Measurements from ENCODE around the gene TMED4. TPM values are rescaled to one million over a fixed set of nuclear protein-coding genes. Genes with fewer than 3 reads are reported as not detected.
"Not testable (repeated sequence)": the region's sequence is repeated elsewhere in the genome, so short reads cannot be mapped to it uniquely, and the experiment has no call there.

Gene TMED4
- total RNA-seq, 1 donor from 2014 or later, result 107 TPM

GRCh38 chr7:44608916-44609648 lies 27.1 kb upstream of the TMED4 start:
- no peak overlapping the region for H3K9ac ChIP-seq (ENCODE audit: low read depth in 1 of 3, low read length in 3 of 3)
- no peaks in the 10 kb centered on the region for H3K9me3 ChIP-seq (ENCODE audit: control insufficient read depth in 3 of 3, low read length in 3 of 3)

GRCh38 chr7:44607141-44608068 lies 25.4 kb upstream of the TMED4 start:
- Histone ChIP-seq H3K27ac (ENCODE audit: low read depth, low read length) (peak overlapping the region; percentile 96), H3K4me3 (ENCODE audit: low read length in 3 of 3) (peak overlapping the region; percentile 95 to 96 (median 95)), H3K27me3 (ENCODE audit: control insufficient read depth in 3 of 3, insufficient read depth in 3 of 3, low read length in 3 of 3) (no peaks in the 10 kb centered on the region), H3K9ac (ENCODE audit: low read depth in 1 of 3, low read length in 3 of 3) (peak overlapping the region; percentile 91 to 96 (median 96)), H3K4me1 (ENCODE audit: control insufficient read depth in 3 of 3, insufficient read depth in 3 of 3, low read length in 3 of 3) (peaks cover 6 to 23% (median 8%) of the 10 kb centered on the region in 3 donors), H3K36me3 (ENCODE audit: control insufficient read depth in 3 of 3, insufficient read depth in 3 of 3, low read length in 3 of 3) (peaks cover 0 to 2% (median 0%) of the 10 kb centered on the region in 3 donors), H3K9me3 (ENCODE audit: control insufficient read depth in 3 of 3, low read length in 3 of 3) (no peaks in the 10 kb centered on the region)

More at GRCh38 chr7:44608916-44609648, 27.1 kb upstream of the TMED4 start:
- no peak overlapping the region for H3K27ac ChIP-seq (ENCODE audit: low read depth, low read length)
- peaks cover 6 to 23% (median 8%) of the 10 kb centered on the region in 3 donors for H3K4me1 ChIP-seq (ENCODE audit: control insufficient read depth in 3 of 3, insufficient read depth in 3 of 3, low read length in 3 of 3)
- H3K4me3 ChIP-seq (ENCODE audit: low read length in 3 of 3), result no peak overlapping the region
- no peaks in the 10 kb centered on the region for H3K27me3 ChIP-seq (ENCODE audit: control insufficient read depth in 3 of 3, insufficient read depth in 3 of 3, low read length in 3 of 3)
- peaks cover 0 to 2% (median 0%) of the 10 kb centered on the region in 3 donors for H3K36me3 ChIP-seq (ENCODE audit: control insufficient read depth in 3 of 3, insufficient read depth in 3 of 3, low read length in 3 of 3)

GRCh38 chr7:44606341-44607140 lies 24.5 kb upstream of the TMED4 start, which contains the start of gene OGDH:
OGDH (plus strand) TSS chr7:44606627; CDS start chr7:44624344, 17,717 bp downstream.
- H3K9ac ChIP-seq (ENCODE audit: low read depth in 1 of 3, low read length in 3 of 3), result peak within 1 kb of the TSS; percentile 91 to 96 (median 96)
- peaks cover 6 to 23% (median 8%) of the 10 kb centered on the region in 3 donors for H3K4me1 ChIP-seq (ENCODE audit: control insufficient read depth in 3 of 3, insufficient read depth in 3 of 3, low read length in 3 of 3)
- H3K4me3 ChIP-seq (ENCODE audit: low read length in 3 of 3), result peak within 1 kb of the TSS; percentile 95 to 96 (median 95)
- H3K9me3 ChIP-seq (ENCODE audit: control insufficient read depth in 3 of 3, low read length in 3 of 3), result no peaks in the 10 kb centered on the region
- H3K36me3 ChIP-seq (ENCODE audit: control insufficient read depth in 3 of 3, insufficient read depth in 3 of 3, low read length in 3 of 3), result peaks cover 0 to 2% (median 0%) of the 10 kb centered on the region in 3 donors
- peak within 1 kb of the TSS; percentile 96 for H3K27ac ChIP-seq (ENCODE audit: low read depth, low read length)
- no peaks in the 10 kb centered on the region for H3K27me3 ChIP-seq (ENCODE audit: control insufficient read depth in 3 of 3, insufficient read depth in 3 of 3, low read length in 3 of 3)

GRCh38 chr7:44604941-44605340 lies 22.9 kb upstream of the TMED4 start:
- H3K36me3 ChIP-seq (ENCODE audit: control insufficient read depth in 3 of 3, insufficient read depth in 3 of 3, low read length in 3 of 3), result peaks cover 0 to 2% (median 0%) of the 10 kb centered on the region in 3 donors
- H3K9ac ChIP-seq (ENCODE audit: low read depth in 1 of 3, low read length in 3 of 3), result no peak overlapping the region
- H3K9me3 ChIP-seq (ENCODE audit: control insufficient read depth in 3 of 3, low read length in 3 of 3), result no peaks in the 10 kb centered on the region
- no peak overlapping the region for H3K4me3 ChIP-seq (ENCODE audit: low read length in 3 of 3)
- H3K27me3 ChIP-seq (ENCODE audit: control insufficient read depth in 3 of 3, insufficient read depth in 3 of 3, low read length in 3 of 3), result no peaks in the 10 kb centered on the region
- peaks cover 6 to 23% (median 8%) of the 10 kb centered on the region in 3 donors for H3K4me1 ChIP-seq (ENCODE audit: control insufficient read depth in 3 of 3, insufficient read depth in 3 of 3, low read length in 3 of 3)
- H3K27ac ChIP-seq (ENCODE audit: low read depth, low read length), result no peak overlapping the region

- Histone ChIP-seq H3K4me3 (ENCODE audit: low read length in 3 of 3) (no peak overlapping the region), H3K27me3 (ENCODE audit: control insufficient read depth in 3 of 3, insufficient read depth in 3 of 3, low read length in 3 of 3) (no peaks in the 10 kb centered on the region), H3K27ac (ENCODE audit: low read depth, low read length) (no peak overlapping the region), H3K9me3 (ENCODE audit: control insufficient read depth in 3 of 3, low read length in 3 of 3) (no peaks in the 10 kb centered on the region), H3K4me1 (ENCODE audit: control insufficient read depth in 3 of 3, insufficient read depth in 3 of 3, low read length in 3 of 3) (peaks cover 3 to 16% (median 3%) of the 10 kb centered on the region in 3 donors), H3K36me3 (ENCODE audit: control insufficient read depth in 3 of 3, insufficient read depth in 3 of 3, low read length in 3 of 3) (peaks cover 0 to 2% (median 0%) of the 10 kb centered on the region in 3 donors), H3K9ac (ENCODE audit: low read depth in 1 of 3, low read length in 3 of 3) (no peak overlapping the region)
Observed at GRCh38 chr7:44603193-44603592, 21.2 kb upstream of the TMED4 start.

- H3K9ac ChIP-seq (ENCODE audit: low read depth in 1 of 3, low read length in 3 of 3), result no peak overlapping the region
- H3K4me3 ChIP-seq (ENCODE audit: low read length in 3 of 3), result no peak overlapping the region
- H3K27me3 ChIP-seq (ENCODE audit: control insufficient read depth in 3 of 3, insufficient read depth in 3 of 3, low read length in 3 of 3), result no peaks in the 10 kb centered on the region
- H3K27ac ChIP-seq (ENCODE audit: low read depth, low read length), result no peak overlapping the region
- peaks cover 0 to 10% (median 3%) of the 10 kb centered on the region in 3 donors for H3K4me1 ChIP-seq (ENCODE audit: control insufficient read depth in 3 of 3, insufficient read depth in 3 of 3, low read length in 3 of 3)
- no peaks in the 10 kb centered on the region for H3K9me3 ChIP-seq (ENCODE audit: control insufficient read depth in 3 of 3, low read length in 3 of 3)
- no peaks in the 10 kb centered on the region for H3K36me3 ChIP-seq (ENCODE audit: control insufficient read depth in 3 of 3, insufficient read depth in 3 of 3, low read length in 3 of 3)
Observed at GRCh38 chr7:44602576-44602910, 20.5 kb upstream of the TMED4 start.

GRCh38 chr7:44599222-44599621 lies 17.2 kb upstream of the TMED4 start:
- H3K4me3 ChIP-seq (ENCODE audit: low read length in 3 of 3), result no peak overlapping the region
- no peaks in the 10 kb centered on the region for H3K36me3 ChIP-seq (ENCODE audit: control insufficient read depth in 3 of 3, insufficient read depth in 3 of 3, low read length in 3 of 3)
- no peak overlapping the region for H3K27ac ChIP-seq (ENCODE audit: low read depth, low read length)
- H3K9ac ChIP-seq (ENCODE audit: low read depth in 1 of 3, low read length in 3 of 3), result no peak overlapping the region
- no peaks in the 10 kb centered on the region for H3K9me3 ChIP-seq (ENCODE audit: control insufficient read depth in 3 of 3, low read length in 3 of 3)
- no peaks in the 10 kb centered on the region for H3K27me3 ChIP-seq (ENCODE audit: control insufficient read depth in 3 of 3, insufficient read depth in 3 of 3, low read length in 3 of 3)
- peaks cover 6 to 9% (median 8%) of the 10 kb centered on the region in 3 donors for H3K4me1 ChIP-seq (ENCODE audit: control insufficient read depth in 3 of 3, insufficient read depth in 3 of 3, low read length in 3 of 3)

- not testable (repeated sequence) for H3K4me3 ChIP-seq (ENCODE audit: low read length in 3 of 3); H3K27ac ChIP-seq (ENCODE audit: low read depth, low read length); H3K4me1 ChIP-seq (ENCODE audit: control insufficient read depth in 3 of 3, insufficient read depth in 3 of 3, low read length in 3 of 3); H3K36me3 ChIP-seq (ENCODE audit: control insufficient read depth in 3 of 3, insufficient read depth in 3 of 3, low read length in 3 of 3); H3K9me3 ChIP-seq (ENCODE audit: control insufficient read depth in 3 of 3, low read length in 3 of 3); H3K27me3 ChIP-seq (ENCODE audit: control insufficient read depth in 3 of 3, insufficient read depth in 3 of 3, low read length in 3 of 3)
- H3K9ac ChIP-seq (ENCODE audit: low read depth in 1 of 3, low read length in 3 of 3), result peak overlapping the region in 1 of 3 donors; percentile 8
Observed at GRCh38 chr7:44597181-44597580, 15.2 kb upstream of the TMED4 start.

GRCh38 chr7:44595934-44596635 lies 14.1 kb upstream of the TMED4 start:
- Histone ChIP-seq H3K36me3 (ENCODE audit: control insufficient read depth in 3 of 3, insufficient read depth in 3 of 3, low read length in 3 of 3) (no peaks in the 10 kb centered on the region), H3K9ac (ENCODE audit: low read depth in 1 of 3, low read length in 3 of 3) (peak overlapping the region; percentile 23 to 77 (median 65)), H3K27ac (ENCODE audit: low read depth, low read length) (peak overlapping the region; percentile 79), H3K27me3 (ENCODE audit: control insufficient read depth in 3 of 3, insufficient read depth in 3 of 3, low read length in 3 of 3) (no peaks in the 10 kb centered on the region), H3K4me3 (ENCODE audit: low read length in 3 of 3) (no peak overlapping the region), H3K4me1 (ENCODE audit: control insufficient read depth in 3 of 3, insufficient read depth in 3 of 3, low read length in 3 of 3) (peaks cover 6 to 9% (median 8%) of the 10 kb centered on the region in 3 donors), H3K9me3 (ENCODE audit: control insufficient read depth in 3 of 3, low read length in 3 of 3) (no peaks in the 10 kb centered on the region)

All from skeletal muscle tissue (tissue), 4 donors.